ENCODE measurements around the gene MEIKIN. TPM values are rescaled to one million over a fixed set of nuclear protein-coding genes. Genes with fewer than 3 reads are reported as not detected.

The MEIKIN gene
- total and polyA plus RNA-seq, 2 of the 13 experiments (the other 11 are each of a cell fraction or from before 2014, with no cell fraction given) = not detected

DNA sequence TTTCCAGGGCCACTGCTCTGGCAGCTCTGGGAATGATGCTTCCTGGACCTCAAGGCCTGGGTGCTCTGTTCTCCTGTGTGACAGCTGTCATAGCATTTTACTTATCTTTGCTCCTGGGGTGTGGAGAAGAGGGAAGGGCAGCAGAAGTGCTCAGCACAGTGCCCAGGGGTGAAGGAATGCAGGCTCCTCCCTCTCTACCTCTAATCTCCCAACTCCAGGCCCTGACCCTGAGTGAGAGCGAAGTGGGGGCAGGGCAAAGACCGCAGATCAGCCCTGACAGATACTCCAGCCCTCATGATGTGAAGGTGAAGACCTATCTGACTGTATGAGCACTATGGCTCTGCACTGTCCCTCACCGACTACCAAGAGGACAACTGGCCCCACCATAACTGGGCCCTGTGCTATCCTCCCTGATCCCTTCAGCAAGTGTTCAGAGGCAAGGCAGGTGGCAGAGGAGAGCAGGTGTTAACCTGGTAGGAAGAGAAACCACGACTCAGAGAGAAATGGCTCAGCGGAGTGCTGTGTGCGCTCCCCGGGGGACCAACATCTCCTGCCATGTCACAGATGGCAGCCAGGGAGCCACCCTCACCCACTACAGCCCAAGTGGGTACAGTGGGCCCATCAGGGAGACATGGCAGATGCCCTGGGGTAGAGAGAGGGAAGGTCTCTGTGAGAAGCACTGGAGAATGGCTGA is 49.2 kb upstream of the MEIKIN start:
- H3K9me3 ChIP-seq (ENCODE audit: low read length) = no peaks in the 10 kb centered on the region
- H4K20me1 ChIP-seq (ENCODE audit: insufficient read depth, low read length) = no peaks in the 10 kb centered on the region
- POLR2A ChIA-PET = interaction anchor here (2.1 to 2.4 kb wide), 2 partner anchors 8 to 197 kb away, joined by 5 to 7 read pairs; partner anchors contain the start of gene FNIP1
- peak; percentile 78 for FAIRE-seq
- no peak overlapping the region for H3K4me3 ChIP-seq (replicated peaks in 1 of 3; ENCODE audit: insufficient read depth in 1 of 3, low read depth in 2 of 3, low read length in 3 of 3)
- H2AFZ ChIP-seq (ENCODE audit: low read length) = no peak overlapping the region
- H3K4me1 ChIP-seq (ENCODE audit: insufficient read depth, low read length) = peaks cover 73% of the 10 kb centered on the region
- in situ Hi-C loops (cut with HindIII; ENCODE audit: extremely low pct_ligation_motif_present, low pct_unique_long_range_greater_than_20kb) (no loop called here), intact Hi-C loops (cut with micrococcal nuclease; ENCODE audit: unreplicated experiment) (no loop called here)
- H3K79me2 ChIP-seq (ENCODE audit: insufficient read depth, low read length) = no peaks in the 10 kb centered on the region
- peak overlapping the region; percentile 11; the same call in 1 of the 2 replicates for H3K9ac ChIP-seq (ENCODE audit: insufficient read depth, low read depth, low read length)
- peak overlapping the region; percentile 58 for H3K4me2 ChIP-seq (ENCODE audit: low read depth, low read length)
- no peaks in the 10 kb centered on the region for H3K36me3 ChIP-seq (replicated peaks in 1 of 2; ENCODE audit: control insufficient read depth in 1 of 2, insufficient read depth in 2 of 2, low read length in 2 of 2)
- peak overlapping the region; percentile 97 for H3K27ac ChIP-seq (ENCODE audit: extremely low read length, insufficient read depth, low read length)
- CTCF ChIA-PET (ENCODE audit: low intra/inter-chr PET ratio, low total read pairs) = no interaction called here
- 71% methylated on average over 6 of the region's 7 CpGs for WGBS (ENCODE audit: low lambda C conversion rate)
- peak; percentile 28 for ATAC-seq
- no TSS peak for BruUV-seq (replicated peaks)
- H3K27me3 ChIP-seq (ENCODE audit: control insufficient read depth in 1 of 2, insufficient read depth in 2 of 2, low read length in 2 of 2) = no peaks in the 10 kb centered on the region
- peak; percentile 62 for DNase-seq (ENCODE audit: low spot score)
- TF ChIP-seq ZNF562 (CRISPR knock-in tag; IDR thresholded peaks at IDR 0.05; ENCODE audit: borderline replicate concordance) (no peak), PLRG1 (conservative IDR thresholded peaks at IDR 0.05) (no peak), ZFAT (CRISPR knock-in tag; conservative IDR thresholded peaks at IDR 0.05) (no peak), ZFYVE20 (CRISPR knock-in tag; IDR thresholded peaks at IDR 0.05; ENCODE audit: borderline replicate concordance, low read depth) (no peak), ETV5 (CRISPR knock-in tag; IDR thresholded peaks at IDR 0.05; ENCODE audit: borderline replicate concordance) (no peak), ZFP1 (CRISPR knock-in tag; IDR thresholded peaks at IDR 0.05) (no peak), ZNF546 (CRISPR knock-in tag; conservative IDR thresholded peaks at IDR 0.05) (no peak), MAFG (CRISPR knock-in tag; IDR thresholded peaks at IDR 0.05) (no peak), RFXAP (CRISPR knock-in tag; IDR thresholded peaks at IDR 0.05; ENCODE audit: borderline replicate concordance) (peak; percentile 16; the same call in 1 of the 2 replicates), RNF2 (conservative IDR thresholded peaks at IDR 0.05; ENCODE audit: low read depth) (no peak), SYNCRIP (IDR thresholded peaks at IDR 0.05; ENCODE audit: insufficient read depth, low read depth, low read length) (no peak), ZNF747 (CRISPR knock-in tag; IDR thresholded peaks at IDR 0.05; ENCODE audit: borderline replicate concordance) (no peak), ZNF383 (CRISPR knock-in tag; IDR thresholded peaks at IDR 0.05; ENCODE audit: borderline replicate concordance) (no peak), MTF1 (CRISPR knock-in tag; IDR thresholded peaks at IDR 0.05) (no peak), NFE2 (CRISPR knock-in tag; IDR thresholded peaks at IDR 0.05) (no peak), ZNF781 (CRISPR knock-in tag; IDR thresholded peaks at IDR 0.05; ENCODE audit: borderline replicate concordance, not compliant biosample characterization) (peak; percentile 17), RXRB (CRISPR knock-in tag; IDR thresholded peaks at IDR 0.05; ENCODE audit: borderline replicate concordance) (no peak)
- TF ChIP-seq, protein P1, sequence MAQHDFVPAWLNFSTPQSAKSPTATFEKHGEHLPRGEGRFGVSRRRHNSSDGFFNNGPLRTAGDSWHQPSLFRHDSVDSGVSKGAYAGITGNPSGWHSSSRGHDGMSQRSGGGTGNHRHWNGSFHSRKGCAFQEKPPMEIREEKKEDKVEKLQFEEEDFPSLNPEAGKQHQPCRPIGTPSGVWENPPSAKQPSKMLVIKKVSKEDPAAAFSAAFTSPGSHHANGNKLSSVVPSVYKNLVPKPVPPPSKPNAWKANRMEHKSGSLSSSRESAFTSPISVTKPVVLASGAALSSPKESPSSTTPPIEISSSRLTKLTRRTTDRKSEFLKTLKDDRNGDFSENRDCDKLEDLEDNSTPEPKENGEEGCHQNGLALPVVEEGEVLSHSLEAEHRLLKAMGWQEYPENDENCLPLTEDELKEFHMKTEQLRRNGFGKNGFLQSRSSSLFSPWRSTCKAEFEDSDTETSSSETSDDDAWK (CRISPR knock-in tag; IDR thresholded peaks at IDR 0.05) = no peak
- TF ChIP-seq, protein P2, sequence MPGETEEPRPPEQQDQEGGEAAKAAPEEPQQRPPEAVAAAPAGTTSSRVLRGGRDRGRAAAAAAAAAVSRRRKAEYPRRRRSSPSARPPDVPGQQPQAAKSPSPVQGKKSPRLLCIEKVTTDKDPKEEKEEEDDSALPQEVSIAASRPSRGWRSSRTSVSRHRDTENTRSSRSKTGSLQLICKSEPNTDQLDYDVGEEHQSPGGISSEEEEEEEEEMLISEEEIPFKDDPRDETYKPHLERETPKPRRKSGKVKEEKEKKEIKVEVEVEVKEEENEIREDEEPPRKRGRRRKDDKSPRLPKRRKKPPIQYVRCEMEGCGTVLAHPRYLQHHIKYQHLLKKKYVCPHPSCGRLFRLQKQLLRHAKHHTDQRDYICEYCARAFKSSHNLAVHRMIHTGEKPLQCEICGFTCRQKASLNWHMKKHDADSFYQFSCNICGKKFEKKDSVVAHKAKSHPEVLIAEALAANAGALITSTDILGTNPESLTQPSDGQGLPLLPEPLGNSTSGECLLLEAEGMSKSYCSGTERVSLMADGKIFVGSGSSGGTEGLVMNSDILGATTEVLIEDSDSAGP (CRISPR knock-in tag; IDR thresholded peaks at IDR 0.05; ENCODE audit: borderline replicate concordance) = peak; percentile 6; the same call in 1 of the 2 replicates
- TF ChIP-seq, protein P3, sequence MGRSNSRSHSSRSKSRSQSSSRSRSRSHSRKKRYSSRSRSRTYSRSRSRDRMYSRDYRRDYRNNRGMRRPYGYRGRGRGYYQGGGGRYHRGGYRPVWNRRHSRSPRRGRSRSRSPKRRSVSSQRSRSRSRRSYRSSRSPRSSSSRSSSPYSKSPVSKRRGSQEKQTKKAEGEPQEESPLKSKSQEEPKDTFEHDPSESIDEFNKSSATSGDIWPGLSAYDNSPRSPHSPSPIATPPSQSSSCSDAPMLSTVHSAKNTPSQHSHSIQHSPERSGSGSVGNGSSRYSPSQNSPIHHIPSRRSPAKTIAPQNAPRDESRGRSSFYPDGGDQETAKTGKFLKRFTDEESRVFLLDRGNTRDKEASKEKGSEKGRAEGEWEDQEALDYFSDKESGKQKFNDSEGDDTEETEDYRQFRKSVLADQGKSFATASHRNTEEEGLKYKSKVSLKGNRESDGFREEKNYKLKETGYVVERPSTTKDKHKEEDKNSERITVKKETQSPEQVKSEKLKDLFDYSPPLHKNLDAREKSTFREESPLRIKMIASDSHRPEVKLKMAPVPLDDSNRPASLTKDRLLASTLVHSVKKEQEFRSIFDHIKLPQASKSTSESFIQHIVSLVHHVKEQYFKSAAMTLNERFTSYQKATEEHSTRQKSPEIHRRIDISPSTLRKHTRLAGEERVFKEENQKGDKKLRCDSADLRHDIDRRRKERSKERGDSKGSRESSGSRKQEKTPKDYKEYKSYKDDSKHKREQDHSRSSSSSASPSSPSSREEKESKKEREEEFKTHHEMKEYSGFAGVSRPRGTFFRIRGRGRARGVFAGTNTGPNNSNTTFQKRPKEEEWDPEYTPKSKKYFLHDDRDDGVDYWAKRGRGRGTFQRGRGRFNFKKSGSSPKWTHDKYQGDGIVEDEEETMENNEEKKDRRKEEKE (IDR thresholded peaks at IDR 0.05) = no peak
